ENCODE data around the gene RGS7. TPM values are rescaled to one million over a fixed set of nuclear protein-coding genes. Genes with fewer than 3 reads are reported as not detected.

RGS7 gene
- total RNA-seq, 3 donors from 2014 or later (not counting 1 experiment from before 2014, with no cell fraction given) = not detected

- no peaks in the 10 kb centered on the region for H3K27me3 Mint-ChIP-seq (ENCODE audit: low read depth in 2 of 2)
- no peak overlapping the region for H3K27ac Mint-ChIP-seq
- WGBS (ENCODE audit: insufficient coverage) = 87% methylated on average over 3 of the region's 3 CpGs
- no peaks in the 10 kb centered on the region for H3K4me1 Mint-ChIP-seq
- Histone ChIP-seq H3K36me3 (ENCODE audit: control insufficient read depth, insufficient read depth, low read length) (no peaks in the 10 kb centered on the region), H3K27me3 (ENCODE audit: control insufficient read depth, insufficient read depth, low read length) (no peaks in the 10 kb centered on the region), H3K9me3 (ENCODE audit: control insufficient read depth, insufficient read depth, low read length) (no peaks in the 10 kb centered on the region), H3K4me1 (ENCODE audit: control insufficient read depth, insufficient read depth, low read length) (no peaks in the 10 kb centered on the region), H3K27ac (ENCODE audit: low read length) (no peak overlapping the region), H3K4me3 (ENCODE audit: low read length) (no peak overlapping the region)
- TF ChIP-seq CTCF (IDR thresholded peaks at IDR 0.05) = no peak
- ATAC-seq (no peak), DNase-seq (no peak)
- H3K4me3 Mint-ChIP-seq = no peak overlapping the region
- peaks cover 3 to 7% of the 10 kb centered on the region in 2 donors for H3K9me3 Mint-ChIP-seq
- intact Hi-C loops (cut with micrococcal nuclease) = no loop called here
- no peaks in the 10 kb centered on the region for H3K36me3 Mint-ChIP-seq
Observed at GRCh38 chr1:241331328-241332036, 25.5 kb downstream of the RGS7 start.

- Mint-ChIP-seq H3K9me3 (peaks cover 7% of the 10 kb centered on the region in 2 donors), H3K27ac (no peak overlapping the region), H3K27me3 (ENCODE audit: low read depth in 2 of 2) (no peaks in the 10 kb centered on the region), H3K36me3 (no peaks in the 10 kb centered on the region), H3K4me3 (no peak overlapping the region), H3K4me1 (no peaks in the 10 kb centered on the region)
- Histone ChIP-seq H3K27ac (ENCODE audit: low read length) (no peak overlapping the region), H3K36me3 (ENCODE audit: control insufficient read depth, insufficient read depth, low read length) (no peaks in the 10 kb centered on the region), H3K4me3 (ENCODE audit: low read length) (no peak overlapping the region), H3K27me3 (ENCODE audit: control insufficient read depth, insufficient read depth, low read length) (no peaks in the 10 kb centered on the region), H3K4me1 (ENCODE audit: control insufficient read depth, insufficient read depth, low read length) (no peaks in the 10 kb centered on the region), H3K9me3 (ENCODE audit: control insufficient read depth, insufficient read depth, low read length) (no peaks in the 10 kb centered on the region)
- TF ChIP-seq CTCF (IDR thresholded peaks at IDR 0.05) = no peak
- ATAC-seq (no peak), DNase-seq (no peak)
- WGBS (ENCODE audit: insufficient coverage) = no CpG with 5 or more reads among the region's 1 CpG
- intact Hi-C loops (cut with micrococcal nuclease) = no loop called here
Observed at GRCh38 chr1:241330619-241331327, 26.2 kb downstream of the RGS7 start.

GRCh38 chr1:241325456-241325855 is 31.5 kb downstream of the RGS7 start:
- H3K4me3 Mint-ChIP-seq = no peak overlapping the region
- no peak for DNase-seq
- H3K9me3 Mint-ChIP-seq = peaks cover 10 to 11% of the 10 kb centered on the region in 2 donors
- H3K27ac Mint-ChIP-seq = no peak overlapping the region
- H3K27me3 Mint-ChIP-seq (ENCODE audit: low read depth in 2 of 2) = no peaks in the 10 kb centered on the region
- H3K9me3 ChIP-seq (ENCODE audit: control insufficient read depth, insufficient read depth, low read length) = no peaks in the 10 kb centered on the region
- no peaks in the 10 kb centered on the region for H3K36me3 ChIP-seq (ENCODE audit: control insufficient read depth, insufficient read depth, low read length)
- H3K36me3 Mint-ChIP-seq = no peaks in the 10 kb centered on the region
- ATAC-seq = no peak
- no peaks in the 10 kb centered on the region for H3K4me1 ChIP-seq (ENCODE audit: control insufficient read depth, insufficient read depth, low read length)
- no peak overlapping the region for H3K4me3 ChIP-seq (ENCODE audit: low read length)
- H3K4me1 Mint-ChIP-seq = no peaks in the 10 kb centered on the region
- TF ChIP-seq CTCF (IDR thresholded peaks at IDR 0.05) = no peak
- H3K27ac ChIP-seq (ENCODE audit: low read length) = no peak overlapping the region
- 77% methylated on average over 2 of the region's 2 CpGs for WGBS (ENCODE audit: insufficient coverage)
- intact Hi-C loops (cut with micrococcal nuclease) = no loop called here
- H3K27me3 ChIP-seq (ENCODE audit: control insufficient read depth, insufficient read depth, low read length) = no peaks in the 10 kb centered on the region

All from natural killer cell (primary cell).